Calu3 (cell line): ENCODE data around the gene HNF1B. TPM values are rescaled to one million over a fixed set of nuclear protein-coding genes. Genes with fewer than 3 reads are reported as not detected.

ENCODE experiments used
- BruUV-seq: library from RNA; stranded (reverse); fragments of 400-500 nt; replicated peaks from 2 replicates; lab custom pipeline; 2021; lab: Mats Ljungman, UMichigan
- CTCF ChIA-PET: fragments of 300-600 bp; sonication (Branson Sonifier 250); formaldehyde crosslinking; loops from one replicate; lab custom pipeline; 2022; ENCODE audit warnings: antibody characterized with exemption; lab: Charles Lee
- DNase-seq: peaks from one replicate; pipeline ENCODE4 v3.0.0; 2022
- H3K27ac Mint-ChIP-seq: one replicate; pipeline ENCODE4 v1.8.0; 2022; ENCODE audit warnings: mixed read lengths; ENCODE audit not compliant: unreplicated experiment
- H3K27me3 Mint-ChIP-seq: one replicate; pipeline ENCODE4 v1.8.0; 2022; ENCODE audit warnings: mixed read lengths; ENCODE audit not compliant: unreplicated experiment
- H3K36me3 Mint-ChIP-seq: one replicate; pipeline ENCODE4 v1.8.0; 2022; ENCODE audit warnings: mild to moderate bottlenecking, moderate library complexity, mixed read lengths; ENCODE audit not compliant: insufficient read depth, unreplicated experiment
- H3K4me1 Mint-ChIP-seq: one replicate; pipeline ENCODE4 v1.8.0; 2022; ENCODE audit warnings: mild to moderate bottlenecking, low read depth, mixed read lengths; ENCODE audit not compliant: unreplicated experiment
- H3K4me3 Mint-ChIP-seq: one replicate; pipeline ENCODE4 v1.8.0; 2022; ENCODE audit warnings: mild to moderate bottlenecking, low read depth, moderate library complexity, mixed read lengths; ENCODE audit not compliant: unreplicated experiment
- H3K9me3 Mint-ChIP-seq: one replicate; pipeline ENCODE4 v1.8.0; 2022; ENCODE audit warnings: low read depth, mixed read lengths; ENCODE audit not compliant: unreplicated experiment
- CTCF ChIP-seq: fragments of 200-600 bp; IDR thresholded peaks from one replicate; pipeline ENCODE4 v1.8.0; 2022; ENCODE audit warnings: antibody characterized with exemption; ENCODE audit not compliant: unreplicated experiment
- intact Hi-C: fragments of 100-400 bp; cut with micrococcal nuclease; formaldehyde crosslinking; loops from one replicate; pipeline ENCODE4 v1.10.0; 2022; ENCODE audit not compliant: unreplicated experiment
- total RNA-seq: library from RNA; stranded (reverse); gene quantifications from 2 replicates; pipeline ENCODE4 v1.2.3, GENCODE V29; 2022

The HNF1B gene
- total RNA-seq, 1 experiment from 2014 or later, result 127 TPM

- Mint-ChIP-seq H3K4me1 (peaks cover 61% of the 10 kb centered on the region), H3K9me3 (peaks cover 5% of the 10 kb centered on the region), H3K27ac (peak overlapping the region; percentile 78), H3K27me3 (no peaks in the 10 kb centered on the region), H3K4me3 (no peak overlapping the region), H3K36me3 (peaks cover 88% of the 10 kb centered on the region)
- BruUV-seq, result no TSS peak
- intact Hi-C loops, result no loop called here
- CTCF ChIA-PET, result interaction anchor here (1.2 to 3.1 kb wide), 7 partner anchors 11 to 119 kb away, joined by 6 to 21 read pairs (median 12); partner anchors contain the start of gene HNF1B
- TF ChIP-seq CTCF, result no peak
- DNase-seq, result no peak
Measured at GRCh38 chr17:37697381-37697780, 47.5 kb downstream of the HNF1B start.

- intact Hi-C loops, result no loop called here
- peaks cover 51% of the 10 kb centered on the region for H3K4me1 Mint-ChIP-seq
- no TSS peak for BruUV-seq
Measured at GRCh38 chr17:37696366-37696765, 48.5 kb downstream of the HNF1B start.

GRCh38 chr17:37695726-37696125 is 49.1 kb downstream of the HNF1B start:
- H3K4me1 Mint-ChIP-seq, result peaks cover 44% of the 10 kb centered on the region
- no peak for TF ChIP-seq CTCF
- no TSS peak for BruUV-seq

More at GRCh38 chr17:37696366-37696765, 48.5 kb downstream of the HNF1B start:
- H3K9me3 Mint-ChIP-seq, result peaks cover 5% of the 10 kb centered on the region
- no peak for DNase-seq
- CTCF ChIA-PET, result no interaction called here
- H3K4me3 Mint-ChIP-seq, result no peak overlapping the region
- TF ChIP-seq CTCF, result no peak
- no peaks in the 10 kb centered on the region for H3K27me3 Mint-ChIP-seq
- peaks cover 86% of the 10 kb centered on the region for H3K36me3 Mint-ChIP-seq
- H3K27ac Mint-ChIP-seq, result peak overlapping the region; percentile 78

GRCh38 chr17:37694734-37695133 is 50.1 kb downstream of the HNF1B start:
- Mint-ChIP-seq H3K4me1 (peaks cover 34% of the 10 kb centered on the region), H3K36me3 (peaks cover 86% of the 10 kb centered on the region), H3K4me3 (no peak overlapping the region), H3K27ac (no peak overlapping the region), H3K27me3 (no peaks in the 10 kb centered on the region), H3K9me3 (peaks cover 5% of the 10 kb centered on the region)
- TF ChIP-seq CTCF, result no peak
- CTCF ChIA-PET, result interaction anchor here (0.6 to 1.7 kb wide), 5 partner anchors 8 to 201 kb away, joined by 3 to 7 read pairs (median 3); no protein-coding TSS in a partner anchor
- BruUV-seq, result no TSS peak
- DNase-seq, result no peak
- intact Hi-C loops, result no loop called here

More at GRCh38 chr17:37695726-37696125, 49.1 kb downstream of the HNF1B start:
- Mint-ChIP-seq H3K4me3 (no peak overlapping the region), H3K27me3 (no peaks in the 10 kb centered on the region), H3K27ac (no peak overlapping the region), H3K9me3 (peaks cover 5% of the 10 kb centered on the region), H3K36me3 (peaks cover 86% of the 10 kb centered on the region)
- DNase-seq, result no peak
- CTCF ChIA-PET, result interaction anchor here (0.7 to 1.7 kb wide), 5 partner anchors 13 to 99 kb away, joined by 3 to 5 read pairs (median 3); no protein-coding TSS in a partner anchor
- intact Hi-C loops, result no loop called here
